KMS-11 (cell line): ENCODE measurements around the gene KRTAP29-1.

ENCODE experiments used
- H2AFZ ChIP-seq: fragments of 200-600 bp; sonication (generic); 2 replicates; pipeline ENCODE4 v1.6.1; 2016; ENCODE audit warnings: antibody characterized with exemption, mixed run types, low read depth
- H3K27ac ChIP-seq: fragments of 200-600 bp; sonication (generic); 2 replicates; pipeline ENCODE4 v1.6.1; 2016; ENCODE audit warnings: mild to moderate bottlenecking, mixed run types
- H3K27me3 ChIP-seq: fragments of 200-600 bp; sonication (generic); 2 replicates; pipeline ENCODE4 v1.6.1; 2017; ENCODE audit warnings: mild to moderate bottlenecking, low read depth, mixed run types, moderate library complexity; ENCODE audit not compliant: insufficient read depth
- H3K36me3 ChIP-seq: fragments of 200-600 bp; sonication (generic); 2 replicates; pipeline ENCODE4 v1.6.1; 2017; ENCODE audit warnings: mild to moderate bottlenecking, mixed run types; ENCODE audit not compliant: insufficient read depth
- H3K4me1 ChIP-seq: fragments of 200-600 bp; sonication (generic); 2 replicates; pipeline ENCODE4 v1.6.1; 2016; ENCODE audit warnings: mild to moderate bottlenecking, low read depth, mixed run types; ENCODE audit not compliant: poor library complexity, severe bottlenecking
- H3K4me2 ChIP-seq: fragments of 200-600 bp; sonication (generic); 2 replicates; pipeline ENCODE4 v1.7.0; 2016; ENCODE audit warnings: mild to moderate bottlenecking, mixed run types
- H3K4me3 ChIP-seq: fragments of 200-600 bp; sonication (generic); IDR thresholded peaks from 2 replicates; pipeline ENCODE4 v1.6.1; 2017; ENCODE audit warnings: low read depth, low read length, mixed read lengths; ENCODE audit not compliant: insufficient read depth
- H3K79me2 ChIP-seq: fragments of 200-600 bp; sonication (generic); 2 replicates; pipeline ENCODE4 v1.6.1; 2016; ENCODE audit warnings: low read depth, mixed run types; ENCODE audit not compliant: insufficient read depth
- H3K9ac ChIP-seq: fragments of 200-600 bp; sonication (generic); 2 replicates; pipeline ENCODE4 v1.6.1; 2016; ENCODE audit warnings: mild to moderate bottlenecking, mixed run types
- H4K20me1 ChIP-seq: fragments of 200-600 bp; sonication (generic); 2 replicates; pipeline ENCODE4 v1.6.1; 2016; ENCODE audit warnings: mild to moderate bottlenecking, mixed run types; ENCODE audit not compliant: insufficient read depth
- CTCF ChIP-seq: fragments of 200-600 bp; sonication (generic); conservative IDR thresholded peaks from 2 replicates; pipeline ENCODE4 v1.6.1; 2017; ENCODE audit warnings: low read depth, mild to moderate bottlenecking, antibody characterized with exemption, low read length, moderate library complexity, mixed read lengths

KRTAP29-1 gene

GRCh38 chr17:41329279-41329948 lies 26.8 kb upstream of the KRTAP29-1 start:
- no peaks in the 10 kb centered on the region for H3K79me2 ChIP-seq
- no peak overlapping the region for H3K4me3 ChIP-seq
- no peak overlapping the region for H2AFZ ChIP-seq

GRCh38 chr17:41328207-41328606 lies 25.6 kb upstream of the KRTAP29-1 start:
- H2AFZ ChIP-seq = no peak overlapping the region
- no peak overlapping the region for H3K4me3 ChIP-seq
- no peaks in the 10 kb centered on the region for H3K36me3 ChIP-seq
- H3K79me2 ChIP-seq = no peaks in the 10 kb centered on the region
- H3K27me3 ChIP-seq = no peaks in the 10 kb centered on the region; the same call in 1 of the 2 replicates
- H3K27ac ChIP-seq = no peak overlapping the region
- no peaks in the 10 kb centered on the region for H4K20me1 ChIP-seq
- no peaks in the 10 kb centered on the region for H3K4me1 ChIP-seq
- H3K4me2 ChIP-seq = no peak overlapping the region
- no peak for TF ChIP-seq CTCF
- no peak overlapping the region for H3K9ac ChIP-seq

More at GRCh38 chr17:41329279-41329948, 26.8 kb upstream of the KRTAP29-1 start:
- H4K20me1 ChIP-seq = no peaks in the 10 kb centered on the region
- H3K27me3 ChIP-seq = no peaks in the 10 kb centered on the region; the same call in 1 of the 2 replicates
- no peaks in the 10 kb centered on the region for H3K36me3 ChIP-seq
- H3K4me1 ChIP-seq = no peaks in the 10 kb centered on the region
- H3K4me2 ChIP-seq = no peak overlapping the region
- H3K9ac ChIP-seq = no peak overlapping the region
- peak; percentile 77 for TF ChIP-seq CTCF
- H3K27ac ChIP-seq = no peak overlapping the region

GRCh38 chr17:41327411-41328120 lies 24.9 kb upstream of the KRTAP29-1 start:
- Histone ChIP-seq H3K4me3 (no peak overlapping the region), H3K36me3 (no peaks in the 10 kb centered on the region), H4K20me1 (no peaks in the 10 kb centered on the region), H3K4me1 (no peaks in the 10 kb centered on the region), H3K27me3 (no peaks in the 10 kb centered on the region; the same call in 1 of the 2 replicates), H3K4me2 (no peak overlapping the region), H3K9ac (no peak overlapping the region), H3K79me2 (no peaks in the 10 kb centered on the region), H2AFZ (no peak overlapping the region), H3K27ac (no peak overlapping the region)
- TF ChIP-seq CTCF = no peak

- no peak overlapping the region for H2AFZ ChIP-seq
- no peaks in the 10 kb centered on the region for H3K4me1 ChIP-seq
- H3K9ac ChIP-seq = no peak overlapping the region
- H3K4me2 ChIP-seq = no peak overlapping the region
- no peaks in the 10 kb centered on the region for H3K79me2 ChIP-seq
- H4K20me1 ChIP-seq = no peaks in the 10 kb centered on the region
- no peaks in the 10 kb centered on the region for H3K36me3 ChIP-seq
- no peak for TF ChIP-seq CTCF
- H3K27me3 ChIP-seq = no peaks in the 10 kb centered on the region; the same call in 1 of the 2 replicates
- H3K4me3 ChIP-seq = no peak overlapping the region
- H3K27ac ChIP-seq = no peak overlapping the region
Measured at GRCh38 chr17:41326173-41327145, 23.8 kb upstream of the KRTAP29-1 start.
